Muscle of arm (tissue), 12 donors: Measurements from ENCODE around the gene PPFIBP1. TPM values are rescaled to one million over a fixed set of nuclear protein-coding genes. Genes with fewer than 3 reads are reported as not detected.
"Not testable (repeated sequence)": the region's sequence is repeated elsewhere in the genome, so short reads cannot be mapped to it uniquely, and the experiment has no call there.

Experiments used
- DNase-seq: peaks from one replicate; pipeline ENCODE4 v3.0.0-alpha.2; 2013
- polyA plus RNA-seq, 12 donors: library from polyadenylated mRNA; unstranded; fragments of 120-200 nt; gene quantifications; one replicate each; pipeline ENCODE4 v1.2.1, GENCODE V29; 2013; ENCODE audit not compliant: insufficient read length in 12 of 12

PPFIBP1 gene
- polyA plus RNA-seq, 12 donors = 22.2 to 85.1 (median 38.0) TPM; not detected in 1

- DNase-seq = no peak
Measured at GRCh38 chr12:27539191-27539631, 15.2 kb downstream of the PPFIBP1 start.

DNA sequence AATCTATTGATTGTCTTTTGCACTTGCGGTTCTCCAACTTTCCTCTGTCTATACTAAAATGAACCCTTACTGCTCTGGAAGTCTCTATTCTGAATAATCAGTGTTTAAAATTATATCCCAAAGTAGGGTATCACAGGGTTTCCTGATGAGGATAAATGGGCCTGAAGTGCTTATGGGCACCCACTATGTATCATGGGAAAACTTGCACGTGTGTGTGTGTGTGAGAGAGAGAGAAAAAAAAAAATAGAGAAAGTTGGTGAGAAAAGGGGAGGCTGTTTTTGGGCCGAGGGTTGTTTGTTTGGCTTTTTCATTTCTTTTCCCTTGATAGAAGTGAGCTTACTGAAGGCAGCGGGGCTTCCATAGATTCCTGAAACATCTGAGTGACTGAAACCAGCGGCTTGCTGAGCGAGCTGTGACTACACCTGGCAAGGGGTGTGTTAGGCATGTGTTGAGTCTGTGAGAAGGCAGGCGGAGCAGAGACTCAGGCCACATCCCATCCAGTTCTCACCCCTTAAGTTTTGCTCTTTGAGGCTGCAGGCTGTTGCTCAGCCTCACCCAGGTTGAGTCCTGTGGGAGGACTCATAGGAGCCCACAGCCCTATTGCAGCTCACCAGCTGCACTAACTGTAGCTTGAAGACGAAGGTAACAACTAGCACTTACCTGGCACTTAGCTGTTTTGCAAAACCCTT is 17.2 kb downstream of the PPFIBP1 start:
- no peak for DNase-seq

- no peak for DNase-seq
Measured at GRCh38 chr12:27542628-27543027, 18.6 kb downstream of the PPFIBP1 start.

DNA sequence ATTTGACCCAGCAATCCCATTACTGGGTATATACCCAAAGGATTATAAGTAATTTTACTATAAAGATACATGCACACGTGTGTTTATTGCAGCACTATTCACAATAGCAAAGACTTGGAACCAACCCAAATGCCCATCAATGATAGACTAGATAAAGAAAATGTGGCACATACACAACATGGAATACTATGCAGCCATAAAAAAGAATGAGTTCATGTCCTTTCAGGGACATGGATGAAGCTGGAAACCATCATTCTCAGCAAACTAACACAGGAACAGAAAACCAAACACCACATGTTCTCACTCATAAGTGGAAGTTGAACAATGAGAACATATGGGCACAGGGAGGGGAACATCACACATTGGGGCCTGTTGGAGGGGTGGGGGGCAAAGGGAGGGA is 20.9 kb downstream of the PPFIBP1 start:
- DNase-seq = not testable (repeated sequence)

- no peak for DNase-seq
Measured at GRCh38 chr12:27545665-27546064, 21.7 kb downstream of the PPFIBP1 start.

GRCh38 chr12:27547592-27547991 is 23.6 kb downstream of the PPFIBP1 start:
- no peak for DNase-seq

GRCh38 chr12:27548301-27549199 is 24.5 kb downstream of the PPFIBP1 start:
- DNase-seq = no peak

DNA sequence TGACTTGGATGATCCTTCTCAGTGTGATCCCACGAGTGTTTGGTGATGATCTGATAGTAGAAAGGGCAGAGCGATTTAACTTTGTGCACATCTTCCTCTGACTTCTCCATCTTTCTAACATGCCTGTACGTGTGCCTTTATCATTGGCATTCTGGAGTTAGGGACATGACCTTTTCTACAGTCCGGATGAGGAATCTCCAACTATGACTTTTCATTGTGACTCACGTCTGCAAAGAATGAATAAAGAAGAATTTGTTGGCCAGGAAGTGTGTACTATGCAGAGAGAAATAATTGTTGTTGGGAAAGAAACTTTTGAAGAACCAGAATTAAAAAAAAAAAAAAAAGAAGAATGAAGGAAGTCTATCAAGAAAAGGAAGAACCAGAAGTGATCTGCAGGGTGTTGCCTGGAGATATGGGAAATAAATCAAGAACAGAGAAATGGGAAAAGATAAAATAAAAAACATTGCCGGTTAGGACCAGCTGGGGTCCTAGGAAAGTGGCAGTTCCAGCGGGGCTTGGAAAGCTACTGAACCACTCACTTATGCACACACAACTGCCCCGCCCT is 25.3 kb downstream of the PPFIBP1 start:
- DNase-seq = no peak

DNA sequence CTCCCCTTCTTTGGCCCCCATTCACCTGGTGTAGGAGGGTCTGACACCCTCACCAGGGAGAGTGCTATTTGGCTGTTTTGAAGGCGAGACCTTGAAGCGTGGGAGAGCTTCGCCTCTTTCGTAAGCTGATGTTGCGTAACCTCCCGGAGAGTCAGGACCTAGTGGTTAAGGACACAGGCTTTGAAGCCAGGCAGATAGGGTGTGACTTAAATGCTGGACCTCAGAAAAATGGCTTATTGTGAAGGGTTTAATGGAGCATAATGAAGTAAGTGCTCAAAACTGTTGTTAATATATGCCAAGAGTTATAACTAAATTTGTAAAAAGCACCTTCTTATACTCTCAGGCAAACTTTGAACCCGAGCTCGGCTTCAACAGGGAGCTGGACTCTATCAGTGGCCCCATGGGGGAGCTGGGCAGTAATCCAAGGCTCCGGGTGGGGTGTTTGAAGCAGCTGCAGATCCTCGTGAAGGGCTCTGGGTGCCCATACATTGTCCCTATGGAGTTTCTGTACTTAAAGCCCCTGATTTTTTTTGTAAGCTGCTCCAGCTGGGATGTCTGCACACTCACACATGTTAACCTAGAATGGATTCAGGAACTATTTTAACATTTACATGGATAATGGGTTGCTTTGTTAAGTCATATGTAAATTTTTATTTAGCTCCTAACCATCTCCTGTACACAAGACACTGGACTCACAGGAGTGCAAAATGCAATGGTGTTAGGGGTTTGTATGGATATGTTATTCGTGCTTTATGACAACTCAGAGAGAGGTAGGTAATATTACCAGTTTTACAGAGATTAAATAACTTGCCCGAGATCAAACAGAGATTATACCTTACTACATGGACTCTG is 26.0 kb downstream of the PPFIBP1 start:
- DNase-seq = peak; percentile 72

GRCh38 chr12:27550653-27550975 is 26.6 kb downstream of the PPFIBP1 start:
- no peak for DNase-seq

GRCh38 chr12:27551172-27551840 is 27.3 kb downstream of the PPFIBP1 start:
- no peak for DNase-seq

DNA sequence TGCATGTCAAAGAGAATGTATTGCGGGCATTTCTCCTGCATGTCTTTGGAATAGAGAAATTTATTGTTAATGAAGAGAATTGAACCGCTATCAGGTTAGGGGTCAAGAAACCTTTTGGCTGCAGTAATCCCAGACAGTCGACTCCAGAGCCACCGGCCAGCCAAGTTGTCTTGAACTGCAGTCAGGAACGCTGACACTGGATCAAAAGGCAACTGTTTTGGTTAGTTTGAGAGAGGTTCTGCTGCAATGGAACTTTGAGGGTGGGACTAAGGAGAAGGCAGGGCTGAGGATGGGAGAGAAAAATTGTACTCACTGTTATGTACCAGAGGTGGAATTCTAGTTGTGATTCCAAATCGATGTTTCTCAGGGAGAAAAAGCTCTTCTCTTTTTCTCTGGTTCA is 28.2 kb downstream of the PPFIBP1 start:
- no peak for DNase-seq

GRCh38 chr12:27552886-27553560 is 29.0 kb downstream of the PPFIBP1 start:
- no peak for DNase-seq

DNA sequence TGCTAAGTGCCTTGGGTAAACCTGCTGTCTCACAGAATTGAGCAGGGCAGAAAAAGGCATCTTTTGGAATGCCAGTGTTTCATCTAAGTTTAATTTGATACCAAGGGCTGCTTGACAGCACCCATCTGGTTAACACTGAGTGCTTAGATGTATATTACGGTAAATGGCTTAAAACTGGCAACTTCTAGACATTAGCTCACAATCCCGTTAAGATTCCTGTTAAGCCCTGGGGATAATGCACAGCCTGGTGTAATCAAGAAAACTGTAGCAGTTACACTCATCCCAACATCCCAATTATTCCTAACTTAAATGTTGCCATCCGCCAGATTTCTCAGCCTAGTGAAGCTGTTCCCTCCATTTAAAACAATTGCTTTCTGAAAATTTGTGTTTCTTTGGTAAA is 29.9 kb downstream of the PPFIBP1 start:
- no peak for DNase-seq

DNA sequence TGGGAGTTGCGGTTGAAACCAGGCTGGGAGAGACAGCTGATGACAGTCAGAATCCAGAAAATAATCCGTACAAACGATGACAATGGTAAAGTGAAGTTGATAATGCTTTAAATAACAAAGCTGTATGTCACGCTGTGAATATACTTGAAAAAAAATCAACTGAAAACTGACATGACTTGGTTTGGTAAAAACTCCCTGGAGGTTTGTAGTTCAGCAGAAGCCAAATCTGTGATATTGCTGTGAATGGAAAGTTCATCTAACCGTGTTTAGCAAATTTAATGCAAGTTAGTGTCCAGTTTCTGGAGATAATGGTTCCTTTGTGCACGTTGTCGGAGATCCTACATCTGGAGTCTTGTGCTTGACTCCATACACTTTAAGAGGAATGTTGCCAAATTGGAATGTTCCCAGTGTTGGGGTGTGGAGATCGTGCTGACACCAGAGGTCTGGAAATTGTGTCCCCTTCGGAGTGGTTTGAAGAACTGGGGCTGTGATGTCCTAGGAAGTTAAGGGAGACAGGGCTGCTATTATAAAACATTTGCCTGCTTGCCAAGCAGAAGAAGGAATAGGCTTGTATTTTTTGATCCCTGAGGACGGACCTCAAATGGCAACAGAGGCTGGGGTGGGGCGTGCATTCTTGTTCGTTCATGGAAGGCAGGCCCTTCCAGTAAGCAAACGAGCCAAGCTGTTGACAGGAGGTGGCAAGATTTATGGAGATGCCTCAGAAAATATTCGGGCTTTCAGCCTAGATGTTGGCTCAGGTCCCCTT is 30.6 kb downstream of the PPFIBP1 start:
- peak; percentile 90 for DNase-seq

DNA sequence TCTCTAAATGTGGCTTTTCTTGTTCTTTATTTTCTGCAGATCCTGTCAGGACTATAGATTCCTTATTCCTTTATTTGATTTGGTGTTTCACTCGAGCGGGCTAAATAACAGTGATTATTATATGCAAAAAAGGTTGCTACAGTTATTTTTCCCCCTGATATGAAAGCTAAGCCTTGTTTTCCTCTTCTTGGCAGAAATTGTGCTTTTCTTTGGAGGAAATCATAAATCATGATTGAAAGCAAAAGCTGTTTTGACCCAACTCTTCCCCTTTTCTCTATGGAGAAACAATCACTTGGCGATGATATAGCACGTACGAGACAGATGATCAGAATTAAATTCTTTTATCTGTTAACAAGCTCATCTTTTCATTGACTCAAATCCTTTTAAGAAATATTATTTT is 31.4 kb downstream of the PPFIBP1 start:
- peak; percentile 35 for DNase-seq

DNA sequence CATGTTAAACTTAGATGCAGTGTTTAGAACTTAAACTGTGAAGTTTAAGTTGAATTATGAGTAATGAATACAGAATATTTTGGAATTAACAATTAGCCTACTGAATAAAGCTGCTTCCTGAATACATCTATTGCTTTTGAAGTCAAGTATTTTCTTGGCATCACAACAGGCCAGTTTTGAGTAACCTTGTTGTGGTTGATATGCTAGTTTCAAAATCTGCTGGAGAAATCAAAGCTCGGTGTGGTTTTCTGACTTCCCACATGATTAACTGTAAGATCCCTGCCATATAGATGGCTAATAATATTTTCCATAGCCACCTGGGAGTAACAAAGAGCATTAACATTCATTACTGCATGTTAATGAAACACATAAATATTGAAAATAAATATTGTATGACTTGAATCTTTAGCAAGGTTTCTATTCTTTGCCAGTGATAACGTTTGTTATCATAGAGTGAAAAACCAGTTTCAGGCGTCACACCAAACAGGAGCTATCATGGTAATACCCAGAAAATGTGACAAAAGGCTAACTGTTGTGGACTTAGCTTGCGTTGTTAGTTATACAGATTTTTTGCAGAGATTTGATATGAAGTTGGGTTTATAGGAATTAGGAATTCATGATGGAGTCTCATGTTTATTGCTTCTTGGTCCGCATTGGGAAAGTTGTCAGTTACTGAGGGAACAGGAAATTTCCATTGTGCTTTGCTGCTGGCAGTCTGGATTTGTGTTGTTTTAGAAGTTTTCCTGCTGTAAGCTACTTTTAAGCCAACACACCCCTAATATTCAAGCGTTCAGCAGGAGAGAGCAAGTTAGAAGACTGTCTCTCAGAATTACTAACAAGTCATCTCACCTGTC is 32.1 kb downstream of the PPFIBP1 start:
- peak; percentile 68 for DNase-seq

- no peak for DNase-seq
Measured at GRCh38 chr12:27560126-27560525, 36.1 kb downstream of the PPFIBP1 start.
